Heart right ventricle (tissue), 16 donors: ENCODE measurements around the gene PPL. TPM values are rescaled to one million over a fixed set of nuclear protein-coding genes. Genes with fewer than 3 reads are reported as not detected.

Experiments used
- ATAC-seq, 8 donors: fragments of 200-7000 bp; cut with Tn5 transposase; one replicate each; pipeline ENCODE4 v1.9.1; 2020; ENCODE audit warnings: mild to moderate bottlenecking in 8 of 8, moderate library complexity in 8 of 8, moderate number of reproducible peaks in 1 of 8
- DNase-seq, 2 donors: peaks; one replicate each; pipeline ENCODE4 v3.0.0-alpha.2; 2020
- H3K27ac ChIP-seq, 10 donors: fragments of 200-600 bp; sonication (generic) in 2 of 10; one replicate each; pipeline versions ENCODE4 v1.5.0 to v1.8.0; 2020 to 2022; ENCODE audit warnings: mild to moderate bottlenecking in 3 of 10
- H3K27me3 ChIP-seq, 7 donors: fragments of 200-600 bp; one replicate each; pipeline ENCODE4 v1.8.0; 2021 to 2022; ENCODE audit warnings: mild to moderate bottlenecking in 2 of 7
- H3K36me3 ChIP-seq, 9 donors: fragments of 200-600 bp; sonication (generic) in 1 of 9; one replicate each; pipeline versions ENCODE4 v1.5.0 to v1.8.0; 2020 to 2022; ENCODE audit warnings: mild to moderate bottlenecking in 2 of 9
- H3K4me1 ChIP-seq, 9 donors: fragments of 200-600 bp; sonication (generic) in 1 of 9; one replicate each; pipeline versions ENCODE4 v1.5.0 to v1.8.0; 2020 to 2022; ENCODE audit warnings: mild to moderate bottlenecking in 4 of 9
- H3K4me3 ChIP-seq, 10 donors: fragments of 200-600 bp; sonication (generic) in 2 of 10; one replicate each; pipeline versions ENCODE4 v1.5.0 to v1.8.0; 2020 to 2022; ENCODE audit warnings: mild to moderate bottlenecking in 7 of 10, moderate library complexity in 2 of 10
- H3K9me3 ChIP-seq, 11 donors: fragments of 200-600 bp in 10 of 11; sonication (generic) in 2 of 11; one replicate each; pipeline versions ENCODE4 v1.5.0 to v1.8.0; 2013 to 2022; ENCODE audit warnings: mild to moderate bottlenecking in 2 of 11, control low read depth in 1 of 11, moderate library complexity in 1 of 11
- WGBS, 2 donors: extraction: QIAGEN DNeasy Blood & Tissue Kit; methylation state at CpG; one replicate each; pipeline ENCODE4 v1.1.7; 2013; ENCODE audit warnings: inconsistent platforms in 1 of 2; 5-methylcytosine and 5-hydroxymethylcytosine counted together
- intact Hi-C, 10 donors: fragments of 100-400 bp; cut with DNase I; formaldehyde crosslinking; loops; one replicate each; pipeline versions ENCODE4 v1.11.1 to v1.14.2; 2022
- polyA plus RNA-seq, 2 donors: library from polyadenylated mRNA; stranded (reverse); fragments of 200-250 nt; gene quantifications; one replicate each; pipeline ENCODE4 v1.2.3, GENCODE V29; 2013
- total RNA-seq, 10 donors: library from RNA; stranded (reverse); fragmentation: NEBNext Ultra II Directional in 3 of 10; extraction: Animal tissue kit (Norgen Biotek cat#: 25700) in 3 of 10; gene quantifications; one replicate each; pipeline versions ENCODE4 v1.2.1 to v1.2.4, GENCODE V29; 2021 to 2023
- TF ChIP-seq, protein P1 (sequence below), 9 donors: fragments of 200-600 bp; sonication (generic) in 2 of 9; IDR thresholded peaks; one replicate each; pipeline versions ENCODE4 v1.5.0 to v1.8.0; 2021 to 2022; ENCODE audit warnings: antibody characterized with exemption in 9 of 9, mild to moderate bottlenecking in 5 of 9, moderate library complexity in 1 of 9
- donor health status: Arrhythmogenic right ventricular cardiomyopathy.
- donor health status: ischemic (EF 13 %, LVEDD 7.1; RV severe dilation, severe dysfunction).
- donor health status: healthy with polysubstance abuse.
- donor health status: DM: no; HTN: yes; CAD: no.
- donor health status: DM: no; HTN: no; CAD: no.
- donor health status: ischemic (EF 25% LVEDD 6.9; RV normal size, moderate dysfunction).
- donor health status: ischemic (EF 25% LVEDD 5.7; RV mildly dilated, moderate dysfunction).
- donor health status: healthy.
- donor health status: DM: yes; HTN: yes; CAD: no.
- donor health status: Ischemic cardiomyopathy.
- donor health status: ischemic (EF 35%, LVEDD 5.7; RV mildly dilated, moderate dysfunction).
- donor health status: nonischemic (EF 11% LVEDD 7.7; RV severe dilation, severe dysfunction).
- donor health status: DM: yes; HTN: yes; CAD: no.
- donor health status: PGD.
- donor health status: ischemic (EF 29% LVEDD 5.4; RV normal size, mild dysfunction).
- donor health status: nonischemic (EF 23%, LVEDD 6.1; RV moderate dilation, normal function).

PPL gene
- total and polyA plus RNA-seq, 12 donors = 4.9 to 19.3 (median 7.3) TPM

DNA sequence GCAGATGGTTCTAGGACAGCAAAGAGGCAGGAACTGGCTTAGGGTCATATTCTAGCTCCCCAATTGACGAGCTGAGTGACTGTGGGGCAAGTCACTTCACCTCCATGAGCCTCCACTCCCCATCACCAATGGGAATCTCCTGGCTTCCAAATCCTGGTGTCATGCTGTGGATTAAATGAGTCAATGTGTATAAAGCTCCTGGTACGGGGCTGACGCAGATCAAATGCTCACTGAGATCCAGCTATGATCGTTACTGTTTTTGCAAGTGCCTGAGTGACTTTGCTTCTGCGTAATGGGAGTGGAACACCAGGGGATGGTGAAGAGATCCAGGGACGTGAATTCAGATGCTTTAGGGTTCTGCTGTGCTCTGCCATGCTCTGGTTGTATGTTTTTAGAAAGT is 23.6 kb upstream of the PPL start:
- no peaks in the 10 kb centered on the region for H3K36me3 ChIP-seq
- peaks cover 0 to 25% (median 17%) of the 10 kb centered on the region in 9 donors for H3K4me1 ChIP-seq
- no peak for DNase-seq
- intact Hi-C loops = no loop called here
- H3K4me3 ChIP-seq = no peak overlapping the region
- no peak overlapping the region for H3K27ac ChIP-seq
- peaks cover 0 to 33% (median 0%) of the 10 kb centered on the region in 7 donors for H3K27me3 ChIP-seq
- TF ChIP-seq, protein P1, sequence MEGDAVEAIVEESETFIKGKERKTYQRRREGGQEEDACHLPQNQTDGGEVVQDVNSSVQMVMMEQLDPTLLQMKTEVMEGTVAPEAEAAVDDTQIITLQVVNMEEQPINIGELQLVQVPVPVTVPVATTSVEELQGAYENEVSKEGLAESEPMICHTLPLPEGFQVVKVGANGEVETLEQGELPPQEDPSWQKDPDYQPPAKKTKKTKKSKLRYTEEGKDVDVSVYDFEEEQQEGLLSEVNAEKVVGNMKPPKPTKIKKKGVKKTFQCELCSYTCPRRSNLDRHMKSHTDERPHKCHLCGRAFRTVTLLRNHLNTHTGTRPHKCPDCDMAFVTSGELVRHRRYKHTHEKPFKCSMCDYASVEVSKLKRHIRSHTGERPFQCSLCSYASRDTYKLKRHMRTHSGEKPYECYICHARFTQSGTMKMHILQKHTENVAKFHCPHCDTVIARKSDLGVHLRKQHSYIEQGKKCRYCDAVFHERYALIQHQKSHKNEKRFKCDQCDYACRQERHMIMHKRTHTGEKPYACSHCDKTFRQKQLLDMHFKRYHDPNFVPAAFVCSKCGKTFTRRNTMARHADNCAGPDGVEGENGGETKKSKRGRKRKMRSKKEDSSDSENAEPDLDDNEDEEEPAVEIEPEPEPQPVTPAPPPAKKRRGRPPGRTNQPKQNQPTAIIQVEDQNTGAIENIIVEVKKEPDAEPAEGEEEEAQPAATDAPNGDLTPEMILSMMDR (IDR thresholded peaks at IDR 0.05) = no peak
- ATAC-seq = no peak
- no peaks in the 10 kb centered on the region for H3K9me3 ChIP-seq
- 77% methylated on average over 6 of the region's 6 CpGs for WGBS, 2 donors

DNA sequence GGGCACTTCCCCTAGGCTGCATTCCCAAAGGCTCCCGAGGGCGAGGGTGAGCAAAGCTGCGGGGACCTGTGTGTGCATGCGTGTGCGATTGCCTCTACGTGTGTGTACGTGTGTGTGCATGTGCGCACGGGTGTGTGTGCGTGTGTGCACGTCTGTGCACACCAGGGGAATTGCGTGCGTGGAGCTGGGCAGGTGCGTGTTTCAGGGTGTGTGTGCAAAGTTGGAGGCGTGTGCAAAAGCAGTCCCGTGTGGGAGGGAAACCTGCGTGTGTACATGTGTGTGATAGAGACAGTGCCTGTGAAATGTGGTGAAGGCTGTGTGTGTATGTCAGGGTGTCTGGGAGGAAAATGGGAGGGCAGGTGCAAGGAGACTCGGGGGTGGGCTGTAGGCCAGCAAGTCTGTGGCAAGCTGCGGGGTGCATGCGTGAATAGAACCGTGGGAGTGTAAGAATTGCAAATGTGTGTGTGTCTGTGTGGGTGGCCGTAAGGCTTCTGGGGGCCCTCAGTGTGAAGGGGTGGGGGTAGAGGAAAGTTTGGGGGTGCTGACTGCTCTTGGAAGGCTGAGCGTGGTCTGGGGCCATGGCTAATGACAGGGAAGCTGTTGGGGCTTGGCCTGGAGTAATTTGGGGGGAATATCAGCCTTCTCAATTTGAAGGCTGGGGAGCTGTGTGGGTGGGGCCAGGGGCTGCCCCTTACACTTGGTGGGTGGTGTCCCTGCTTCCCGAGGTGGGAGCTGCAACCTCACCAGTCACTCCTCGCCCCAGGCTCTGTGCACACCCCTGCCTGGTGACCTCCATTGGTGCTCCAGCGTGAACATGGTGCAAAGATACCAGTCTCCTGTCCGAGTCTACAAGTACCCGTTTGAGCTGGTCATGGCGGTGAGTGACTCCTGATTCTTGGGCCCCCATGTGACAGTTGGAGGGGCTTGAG is 21.8 kb upstream of the PPL start:
- DNase-seq = no peak

DNA sequence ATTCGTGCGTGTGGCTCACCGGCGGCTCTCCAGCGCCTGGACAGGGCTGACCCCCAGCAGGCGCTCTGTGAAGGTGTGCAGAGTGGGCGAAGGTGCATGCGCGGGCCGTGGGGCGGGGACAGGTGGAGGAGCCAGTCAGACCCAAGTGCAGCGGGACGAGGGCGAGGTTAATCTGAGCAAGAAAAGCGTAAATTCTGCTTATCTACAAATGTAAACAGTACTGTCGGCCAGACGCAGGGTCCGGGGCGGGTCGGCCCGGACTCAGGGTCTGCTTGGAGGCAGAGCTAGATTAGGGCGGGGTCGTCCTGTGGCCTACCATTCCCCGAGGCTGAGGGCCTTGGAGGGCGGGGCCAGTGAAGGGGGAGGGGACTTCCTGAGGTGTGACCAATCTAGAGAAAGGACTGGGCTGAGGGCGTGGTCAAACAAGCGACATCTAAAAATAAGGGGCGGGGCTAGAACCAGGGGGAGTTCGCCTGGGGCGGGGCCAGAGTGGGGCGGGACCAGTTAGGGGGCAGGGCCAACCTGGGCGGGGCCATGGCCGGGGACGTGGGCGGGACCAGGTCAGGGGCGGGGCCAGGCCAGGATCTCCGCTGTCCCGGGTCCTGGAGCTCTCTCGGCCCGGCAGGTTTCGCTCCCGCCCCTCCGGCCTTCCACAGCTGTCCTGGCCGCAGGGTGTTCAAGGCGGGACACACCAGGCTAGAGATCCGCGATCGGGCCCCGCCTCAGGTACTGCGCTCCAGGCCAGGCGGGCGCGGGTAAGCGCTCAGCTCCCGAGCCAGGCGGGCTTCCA is 21.0 kb upstream of the PPL start, which contains the start of gene SEC14L5:
SEC14L5 (plus strand) TSS at position 611 of the 790 bp plus-strand sequence. CDS start 994 bp downstream, outside the sequence.
- H3K9me3 ChIP-seq = no peaks in the 10 kb centered on the region
- peak within 1 kb of the TSS; percentile 19 to 58 (median 48) for H3K4me3 ChIP-seq
- 1% methylated on average over 56 of the region's 56 CpGs for WGBS, 2 donors
- DNase-seq = peak; percentile 94 to 97
- peak within 1 kb of the TSS in 6 of 10 donors; percentile 0 to 58 (median 40) for H3K27ac ChIP-seq
- no peaks in the 10 kb centered on the region for H3K36me3 ChIP-seq
- intact Hi-C loops = loop anchor here in 6 of 10 donors (2.0 to 10.0 kb wide), 9 partner anchors 111 to 453 kb away; partner anchors contain the start of genes GLYR1 (in 4 of the 6), UBN1 (in 4 of the 6), ZNF500 (in 2 of the 6) and ANKS3 (in 1 of the 6)
- peak; percentile 94 to 98 (median 96) for ATAC-seq
- H3K27me3 ChIP-seq = peaks cover 0 to 33% (median 0%) of the 10 kb centered on the region in 7 donors
- H3K4me1 ChIP-seq = peaks cover 0 to 25% (median 17%) of the 10 kb centered on the region in 9 donors
- TF ChIP-seq, protein P1 (IDR thresholded peaks at IDR 0.05) = no peak

More for the DNA sequence above, 21.8 kb upstream of the PPL start:
- Histone ChIP-seq H3K4me1 (peaks cover 0 to 25% (median 17%) of the 10 kb centered on the region in 9 donors), H3K27me3 (peaks cover 0 to 33% (median 0%) of the 10 kb centered on the region in 7 donors), H3K36me3 (no peaks in the 10 kb centered on the region), H3K9me3 (no peaks in the 10 kb centered on the region), H3K27ac (no peak overlapping the region), H3K4me3 (peak overlapping the region in 9 of 10 donors; percentile 14 to 58 (median 51))
- intact Hi-C loops = loop anchor here in 6 of 10 donors (5.0 to 10.0 kb wide), 7 partner anchors 111 to 454 kb away; partner anchors contain the start of genes GLYR1 (in 4 of the 6), UBN1 (in 4 of the 6), ANKS3 (in 1 of the 6) and DNAAF8 (in 1 of the 6)
- TF ChIP-seq, protein P1 (IDR thresholded peaks at IDR 0.05) = no peak
- ATAC-seq = no peak
- WGBS, 2 donors = 45 to 47% methylated on average over 29 of the region's 29 CpGs
